Activated gamma-delta T cell treated with Interleukin-2 at 50 U/mL for 16 hours (primary cell): Measurements from ENCODE around the gene FAM200C.

Source experiments
- DNase-seq: peaks from one replicate; pipeline ENCODE4 v3.0.0-alpha.2; 2020

The FAM200C gene

GRCh38 chr5:160419458-160420330 is 19.8 kb upstream of the FAM200C start:
- no peak for DNase-seq

GRCh38 chr5:160418561-160419457 is 19.0 kb upstream of the FAM200C start, which contains the start of gene SLU7:
Gene SLU7 (minus strand): TSS chr5:160419081. CDS start chr5:160415294, 3,787 bp downstream.
- peak; percentile 93 for DNase-seq

GRCh38 chr5:160398806-160399205 is 1.0 kb downstream of the FAM200C start:
- DNase-seq: no peak

GRCh38 chr5:160397492-160397891 is 2.4 kb downstream of the FAM200C start:
- no peak for DNase-seq

GRCh38 chr5:160395111-160395510 is 4.7 kb downstream of the FAM200C start:
- DNase-seq: no peak

GRCh38 chr5:160390787-160391696 is 8.8 kb downstream of the FAM200C start:
- no peak for DNase-seq

GRCh38 chr5:160387445-160387844 is 12.4 kb downstream of the FAM200C start:
- no peak for DNase-seq

GRCh38 chr5:160385496-160385895 is 14.4 kb downstream of the FAM200C start:
- DNase-seq: no peak

- no peak for DNase-seq
These were observed 15.2 kb downstream of the FAM200C start for GRCh38 chr5:160384681-160385080.

GRCh38 chr5:160382346-160382745 is 17.5 kb downstream of the FAM200C start:
- DNase-seq: no peak

GRCh38 chr5:160380041-160380440 is 19.8 kb downstream of the FAM200C start:
- no peak for DNase-seq

GRCh38 chr5:160379511-160379910 is 20.3 kb downstream of the FAM200C start:
- no peak for DNase-seq

- DNase-seq: no peak
These were observed 21.5 kb downstream of the FAM200C start for GRCh38 chr5:160378330-160378729.

GRCh38 chr5:160377651-160378050 is 22.2 kb downstream of the FAM200C start:
- DNase-seq: no peak

- DNase-seq: no peak
These were observed 23.4 kb downstream of the FAM200C start for GRCh38 chr5:160376416-160376815.

GRCh38 chr5:160375701-160376100 is 24.2 kb downstream of the FAM200C start:
- no peak for DNase-seq

- no peak for DNase-seq
These were observed 24.7 kb downstream of the FAM200C start for GRCh38 chr5:160375166-160375565.

- DNase-seq: no peak
These were observed 28.6 kb downstream of the FAM200C start for GRCh38 chr5:160371294-160371693.

GRCh38 chr5:160370713-160371034 is 29.2 kb downstream of the FAM200C start:
- DNase-seq: no peak

- no peak for DNase-seq
These were observed 29.7 kb downstream of the FAM200C start, which contains the start of gene C1QTNF2 for GRCh38 chr5:160369990-160370712. Gene C1QTNF2 (minus strand): TSS chr5:160370626. CDS start chr5:160355011, 15,615 bp downstream.

GRCh38 chr5:160367885-160368284 is 32.0 kb downstream of the FAM200C start:
- DNase-seq: no peak

- no peak for DNase-seq
These were observed 32.6 kb downstream of the FAM200C start for GRCh38 chr5:160367261-160367660.
